CD4-positive, alpha-beta T cell treated with Interleukin-10 for 1 hour (primary cell): ENCODE data around the gene ACTRT2.

Source experiments
- DNase-seq: peaks from one replicate; pipeline ENCODE4 v3.0.0-alpha.2; 2020

Gene ACTRT2

GRCh38 chr1:3018576-3018975 is 2.7 kb upstream of the ACTRT2 start:
- no peak for DNase-seq

- no peak for DNase-seq
Observed at GRCh38 chr1:3019007-3019515, 2.2 kb upstream of the ACTRT2 start.

GRCh38 chr1:3019516-3020051 is 1.7 kb upstream of the ACTRT2 start:
- no peak for DNase-seq

GRCh38 chr1:3020263-3020909 is 881 bp upstream of the ACTRT2 start:
- no peak for DNase-seq

- no peak for DNase-seq
Observed at GRCh38 chr1:3021801-3022401, 634 bp downstream of the ACTRT2 start.

GRCh38 chr1:3022511-3022973 is 1.3 kb downstream of the ACTRT2 start:
- no peak for DNase-seq

- no peak for DNase-seq
Observed at GRCh38 chr1:3022976-3023375, 1.7 kb downstream of the ACTRT2 start.

GRCh38 chr1:3024019-3024418 is 2.8 kb downstream of the ACTRT2 start:
- DNase-seq: no peak

GRCh38 chr1:3024588-3024987 is 3.3 kb downstream of the ACTRT2 start:
- no peak for DNase-seq

- DNase-seq: no peak
Observed at GRCh38 chr1:3026124-3026523, 4.9 kb downstream of the ACTRT2 start.

- DNase-seq: no peak
Observed at GRCh38 chr1:3026581-3027391, 5.5 kb downstream of the ACTRT2 start.

- no peak for DNase-seq
Observed at GRCh38 chr1:3027611-3028371, 6.5 kb downstream of the ACTRT2 start.

- DNase-seq: no peak
Observed at GRCh38 chr1:3028531-3029282, 7.4 kb downstream of the ACTRT2 start.

GRCh38 chr1:3029481-3029961 is 8.3 kb downstream of the ACTRT2 start:
- DNase-seq: no peak

GRCh38 chr1:3029991-3030662 is 8.9 kb downstream of the ACTRT2 start:
- DNase-seq: no peak

GRCh38 chr1:3030663-3031381 is 9.6 kb downstream of the ACTRT2 start:
- DNase-seq: no peak

GRCh38 chr1:3031401-3032221 is 10.3 kb downstream of the ACTRT2 start:
- DNase-seq: no peak

- DNase-seq: no peak
Observed at GRCh38 chr1:3032371-3033039, 11.2 kb downstream of the ACTRT2 start.
